ENCODE results near the gene CTDSPL.
"Not testable (repeated sequence)": the region's sequence is repeated elsewhere in the genome, so short reads cannot be mapped to it uniquely, and the experiment has no call there.

The CTDSPL gene

DNA sequence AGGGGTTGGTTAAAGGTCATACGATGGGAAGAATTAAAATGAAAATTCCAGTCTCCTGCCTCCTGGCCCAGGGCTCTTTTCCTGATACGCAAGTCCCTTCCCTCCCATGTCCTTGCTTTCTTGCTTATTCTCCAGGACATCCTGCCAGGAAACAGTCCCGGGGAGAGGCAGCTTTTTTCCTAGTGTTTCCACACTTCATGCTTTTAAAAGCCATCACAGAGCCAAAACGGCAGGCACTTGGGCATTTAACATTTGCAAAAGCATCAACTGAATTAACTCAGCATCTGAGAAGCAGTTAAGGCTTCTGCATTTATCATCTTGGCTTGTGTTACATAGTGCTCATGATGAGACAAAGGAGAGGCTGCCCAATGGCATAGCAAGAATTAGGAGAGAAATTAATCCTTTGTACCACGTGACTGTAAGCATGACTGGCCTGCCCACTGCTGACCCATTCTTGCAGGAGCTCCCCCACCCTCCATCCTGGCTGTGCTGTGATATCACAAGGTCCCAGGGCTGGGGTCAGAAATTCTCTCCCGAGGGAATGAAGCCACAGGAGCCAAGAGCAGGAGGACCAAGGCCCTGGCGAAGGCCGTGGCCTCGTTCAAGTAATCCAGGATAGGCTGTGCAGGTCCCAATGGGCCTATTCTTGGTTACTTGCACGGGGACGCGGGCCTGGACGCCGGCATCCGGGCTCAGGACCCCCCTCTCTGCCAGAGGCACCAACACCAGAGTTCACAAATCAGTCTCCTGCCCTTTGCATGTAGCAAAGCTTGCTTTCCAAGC is 107.3 kb downstream of the CTDSPL start:
- peak in 1 of 14 donors; percentile 63 for DNase-seq

DNA sequence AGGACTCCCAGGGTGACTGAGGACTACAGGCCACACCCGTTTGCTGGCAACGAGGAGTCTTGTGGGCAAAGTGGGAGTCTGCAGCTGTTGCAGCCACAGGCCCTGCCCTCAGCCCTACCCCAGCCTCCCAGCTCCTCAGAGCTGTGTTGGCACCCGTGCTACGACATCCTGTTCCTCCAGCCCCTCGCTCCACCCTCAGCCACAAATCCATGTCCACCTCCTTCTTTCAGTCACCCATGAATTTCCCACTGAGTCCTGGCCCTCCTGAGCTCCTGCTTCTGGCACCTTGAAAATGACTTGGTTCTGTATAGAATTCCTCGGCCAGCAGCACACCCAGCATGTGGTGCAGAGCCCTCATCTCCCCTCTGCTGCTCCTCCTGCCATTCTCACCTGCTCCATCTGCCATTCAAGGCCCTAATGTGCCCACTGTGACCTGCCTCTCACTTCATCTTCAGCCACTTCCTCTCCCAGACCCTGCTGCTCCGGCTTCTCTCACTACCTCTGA is 108.0 kb downstream of the CTDSPL start:
- DNase-seq: peak in 1 of 14 donors; percentile 72

DNA sequence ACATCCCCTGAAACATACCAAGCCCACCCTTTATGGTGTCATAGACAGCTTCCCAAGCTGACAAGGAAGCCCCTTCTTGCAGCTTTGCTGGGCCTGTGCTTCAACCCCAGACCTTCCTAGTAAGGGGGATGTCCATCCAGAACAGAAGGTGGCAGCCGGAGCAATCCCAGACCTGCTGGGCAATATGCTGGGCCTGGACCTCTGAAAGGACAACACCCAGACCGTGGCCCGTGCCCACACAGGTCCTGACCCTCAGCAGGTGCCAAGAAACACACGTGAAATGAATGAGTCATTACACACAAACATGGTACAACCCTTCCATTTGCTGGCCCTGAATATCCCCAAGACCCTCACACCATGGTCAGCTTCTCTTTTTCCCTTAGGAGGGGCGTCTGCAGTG is 109.1 kb downstream of the CTDSPL start:
- no peak for DNase-seq

DNA sequence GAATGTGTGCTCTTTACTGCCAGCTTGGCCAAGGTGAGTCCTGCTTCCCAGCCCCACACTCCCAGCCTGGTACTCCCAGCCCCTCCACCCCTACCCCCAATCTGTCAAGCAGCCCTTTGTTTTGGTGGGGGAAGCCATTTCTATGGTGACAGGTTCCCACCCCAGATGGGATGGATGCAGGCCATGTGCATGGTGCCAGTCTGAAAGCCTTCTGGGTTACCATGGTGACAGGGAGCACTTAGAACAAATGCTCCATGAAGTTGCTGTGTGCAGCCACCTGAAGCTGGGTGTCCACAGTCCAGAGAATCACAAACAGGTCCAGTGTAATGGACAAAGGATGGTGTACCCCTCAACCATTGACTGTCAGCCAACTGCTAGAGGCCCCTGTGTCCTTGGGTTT is 109.8 kb downstream of the CTDSPL start:
- DNase-seq: peak in 1 of 14 donors; percentile 80

DNA sequence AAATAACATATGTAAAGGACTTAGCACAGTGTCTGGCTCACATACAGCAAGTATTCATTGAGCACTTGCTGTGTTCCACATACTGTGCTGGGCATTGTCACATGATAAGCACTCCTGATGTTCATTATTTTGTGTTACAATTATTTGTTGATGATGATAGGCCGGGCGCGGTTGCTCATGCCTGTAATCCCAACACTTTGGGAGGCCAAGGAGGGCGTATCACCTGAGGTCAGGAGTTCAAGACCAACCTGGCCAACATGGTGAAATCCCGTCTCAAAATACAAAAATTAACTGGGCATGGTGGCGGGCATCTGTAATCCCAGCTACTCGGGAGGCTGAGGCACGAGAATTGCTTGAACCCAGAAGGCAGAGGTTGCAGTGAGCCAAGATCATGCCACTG is 110.4 kb downstream of the CTDSPL start:
- DNase-seq: not testable (repeated sequence)

DNA sequence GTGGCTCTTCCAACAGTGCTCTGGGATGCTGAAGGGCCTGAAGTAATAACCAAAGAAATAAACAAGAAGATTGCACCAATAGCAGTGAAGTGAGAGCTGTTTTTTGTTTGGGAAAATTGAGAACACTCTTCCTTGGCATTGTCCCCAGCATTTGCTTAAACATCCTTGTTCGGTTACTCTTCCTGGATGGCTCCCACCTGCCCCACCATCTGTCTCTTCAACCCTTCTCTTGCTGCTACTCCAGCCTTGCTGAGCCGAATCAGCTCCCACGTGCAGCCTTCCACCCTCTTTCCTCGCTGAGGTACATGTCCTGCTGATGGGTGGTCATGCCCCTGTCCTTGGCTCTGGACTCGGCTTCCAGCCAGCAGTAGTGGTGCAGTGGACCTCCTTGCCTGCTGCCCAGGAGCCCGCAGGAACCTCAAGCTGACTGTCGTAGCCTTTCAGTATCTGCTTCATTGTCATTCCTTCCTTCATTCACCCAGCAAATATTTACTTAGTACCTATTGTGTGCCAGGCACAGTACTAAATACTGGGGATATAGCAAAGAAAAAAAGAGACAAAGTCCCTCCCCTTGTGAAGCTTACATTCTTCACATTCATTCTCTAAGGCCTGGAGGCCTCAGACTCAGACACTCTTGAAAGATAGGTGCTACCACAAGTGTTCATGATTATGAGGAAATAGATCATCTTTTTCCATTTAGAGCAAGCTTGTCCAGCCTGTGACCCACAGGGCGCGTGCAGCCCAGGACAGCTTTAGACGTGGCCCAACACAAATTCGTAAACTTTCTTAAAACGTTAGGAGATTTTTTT is 111.8 kb downstream of the CTDSPL start:
- peak in 1 of 14 donors; percentile 96 for DNase-seq

DNA sequence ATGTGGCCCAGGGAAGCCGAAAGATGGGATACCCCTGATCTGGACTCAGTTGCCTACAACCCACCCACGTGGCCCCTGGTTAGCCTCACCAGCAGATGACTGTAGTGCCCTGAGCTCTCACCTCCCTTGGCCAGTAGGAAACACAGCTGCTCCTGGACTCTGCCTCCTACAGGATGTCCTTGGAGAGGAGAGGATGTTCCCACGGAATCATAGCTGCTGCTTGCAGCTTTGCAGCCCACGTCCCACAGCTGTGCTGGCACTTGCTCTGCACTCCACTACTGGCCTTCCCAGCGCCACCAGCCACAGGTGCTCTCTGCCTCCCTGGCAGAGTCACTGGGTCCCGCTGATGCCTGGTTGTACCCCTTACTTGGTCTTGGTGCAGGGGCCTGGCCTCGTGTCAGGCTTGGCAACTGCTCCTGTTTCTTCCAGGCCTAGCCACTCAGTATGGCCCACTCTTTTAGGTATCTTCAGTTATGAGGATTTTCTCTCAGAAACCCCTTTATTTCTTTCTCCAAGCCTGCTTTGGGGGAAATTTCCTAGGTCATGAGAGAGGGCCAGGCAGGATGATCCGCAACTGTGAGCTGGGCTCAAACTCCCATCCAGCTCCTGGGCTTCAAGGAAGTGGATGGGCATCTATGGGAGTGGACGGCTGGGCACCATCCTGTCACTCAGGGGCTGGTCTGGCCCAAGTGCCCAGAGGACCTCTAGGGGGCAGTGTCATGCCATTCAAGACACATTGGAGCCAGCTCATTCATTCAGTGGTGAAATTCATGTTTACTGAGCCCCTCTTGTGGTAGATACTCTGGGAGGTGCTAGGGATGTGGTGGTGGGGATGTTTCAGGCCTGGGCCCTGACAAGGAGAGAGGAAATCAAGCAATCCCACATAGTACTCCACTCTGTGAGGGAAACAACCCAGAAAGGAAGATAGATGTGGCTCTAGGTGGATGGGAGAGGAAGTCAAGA is 112.7 kb downstream of the CTDSPL start:
- peak in 12 of 14 donors; percentile 16 to 65 (median 46) for DNase-seq

DNA sequence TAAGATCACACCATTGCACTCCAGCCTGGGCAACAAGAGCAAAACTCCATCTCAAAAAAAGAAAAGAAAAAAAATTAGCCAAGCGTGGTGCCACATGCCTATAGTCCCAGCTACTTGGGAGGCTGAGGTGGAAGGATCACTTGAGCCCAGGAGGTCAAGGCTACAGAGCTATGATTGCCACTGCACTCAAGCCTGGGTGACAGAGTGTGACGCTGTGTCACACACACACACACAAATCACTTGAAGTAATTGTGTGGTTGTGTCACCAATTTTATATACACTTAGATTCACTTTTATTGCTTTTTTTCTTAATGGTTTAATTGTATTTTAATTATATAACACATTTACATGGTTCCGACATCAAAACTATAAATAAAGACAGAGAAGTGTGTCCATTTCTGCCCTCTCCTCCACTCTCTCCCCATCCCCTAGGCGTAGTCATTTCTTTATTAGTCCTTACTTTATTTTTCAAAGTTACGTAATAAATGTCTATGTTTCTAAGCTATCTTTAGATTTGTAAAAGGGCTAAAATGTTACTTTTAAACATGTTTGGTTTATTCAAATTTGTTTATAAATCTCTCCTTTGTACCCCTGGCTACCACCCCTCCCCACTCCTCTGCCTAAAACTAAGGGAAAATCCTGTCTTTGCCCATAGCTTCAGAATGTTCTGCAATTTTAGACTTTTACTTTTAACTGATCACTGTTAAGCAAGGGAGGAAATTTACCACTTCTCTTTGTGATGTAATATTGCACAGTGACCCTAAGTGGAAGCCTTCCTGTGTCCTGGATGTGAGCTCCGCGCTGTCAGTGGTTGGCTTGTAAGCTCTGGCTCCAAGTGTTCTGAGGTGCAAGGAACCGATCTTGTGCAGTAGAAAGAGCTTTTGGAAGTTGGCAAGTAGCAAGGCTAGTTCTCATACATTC is 118.1 kb downstream of the CTDSPL start:
- no peak for DNase-seq

DNA sequence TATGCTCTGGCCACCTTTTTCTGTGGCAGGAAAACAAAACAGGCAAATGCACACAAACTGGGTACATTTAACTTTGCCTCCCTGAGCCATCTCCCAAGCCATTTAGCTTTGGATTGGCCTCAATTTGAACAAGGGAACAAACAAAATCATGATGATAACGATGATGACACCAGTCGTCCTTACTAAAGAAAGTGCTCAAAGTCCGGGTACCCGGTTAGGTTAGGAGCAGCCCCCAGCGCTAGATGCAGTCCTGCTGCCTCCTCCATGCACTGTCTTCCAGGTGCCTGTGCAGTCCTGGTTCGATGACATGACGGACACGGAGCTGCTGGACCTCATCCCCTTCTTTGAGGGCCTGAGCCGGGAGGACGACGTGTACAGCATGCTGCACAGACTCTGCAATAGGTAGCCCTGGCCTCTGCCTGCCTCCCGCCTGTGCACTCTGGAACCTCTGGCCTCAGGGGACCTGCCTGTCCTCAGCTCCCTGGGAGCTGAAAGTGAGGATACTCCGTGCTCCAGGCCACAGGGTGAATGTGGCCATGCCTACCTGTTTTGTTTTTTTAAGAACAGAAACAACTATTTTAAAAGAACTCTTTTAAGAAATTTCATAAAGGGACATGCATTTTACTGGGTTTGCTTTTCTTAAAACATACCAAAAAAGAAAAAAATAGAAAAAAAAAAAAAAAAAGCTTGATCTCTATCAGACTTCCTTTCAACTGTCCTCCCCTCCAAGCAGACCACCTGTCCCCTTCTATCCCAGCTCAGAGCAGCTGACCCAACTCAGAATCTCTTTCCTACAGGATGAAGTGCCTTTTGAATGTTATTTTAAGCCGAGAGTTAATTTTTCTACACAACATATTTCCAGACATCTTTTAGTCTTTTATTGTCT is 119.0 kb downstream of the CTDSPL start:
- no peak for DNase-seq

DNA sequence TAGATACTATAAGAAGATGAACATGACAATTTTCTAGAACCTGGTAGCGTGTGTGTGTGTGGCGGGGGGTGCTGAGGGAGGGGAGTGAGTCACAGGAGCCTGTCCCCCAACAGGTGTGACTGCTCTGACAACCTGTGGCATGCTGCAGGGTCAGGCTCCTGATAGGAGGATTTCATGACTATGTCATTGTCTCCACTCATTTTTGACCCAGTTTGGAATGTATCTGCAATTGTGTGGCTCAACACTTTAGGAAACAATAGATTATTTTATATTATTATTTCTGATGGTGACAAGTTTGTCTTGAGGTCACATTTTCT is 119.6 kb downstream of the CTDSPL start:
- no peak for DNase-seq

DNA sequence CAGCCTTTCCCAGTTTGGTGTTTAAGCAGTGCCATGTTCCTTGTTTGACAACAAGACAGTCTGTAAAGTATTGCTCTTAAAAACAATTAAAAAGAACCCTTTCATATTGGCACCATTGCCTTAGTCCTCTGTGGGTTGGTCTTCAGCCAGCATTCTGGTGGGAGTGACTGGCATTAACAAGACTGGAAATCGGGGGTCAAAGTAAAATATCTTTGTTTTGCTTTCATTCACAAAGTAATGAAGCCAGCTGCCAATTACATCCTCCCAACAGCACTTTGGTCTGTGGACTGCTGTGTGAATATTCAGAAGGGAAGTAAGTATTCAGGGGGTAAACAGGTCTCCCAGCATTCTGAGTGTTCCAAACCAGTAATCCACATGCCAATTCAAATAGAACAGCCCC is 120.7 kb downstream of the CTDSPL start:
- DNase-seq: no peak

DNA sequence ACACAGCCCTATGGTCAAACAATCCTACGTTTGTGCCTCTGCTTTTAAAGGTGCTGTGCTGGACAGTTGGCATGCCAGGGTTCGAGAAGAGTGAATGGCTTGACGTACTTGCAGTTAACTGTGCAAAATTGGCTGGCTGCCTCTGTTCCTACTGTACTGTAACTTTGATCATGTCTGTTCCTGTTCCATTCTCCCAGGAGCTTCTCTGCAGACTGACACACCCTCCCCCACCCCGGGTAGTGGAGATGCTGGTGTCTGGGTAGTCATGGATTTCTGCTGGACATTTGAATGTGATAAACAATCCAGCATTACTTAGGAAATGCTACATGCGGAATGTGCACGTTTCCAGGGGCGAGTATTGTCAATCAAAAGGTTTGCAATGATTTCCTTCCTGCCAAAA is 122.4 kb downstream of the CTDSPL start:
- no peak for DNase-seq

DNA sequence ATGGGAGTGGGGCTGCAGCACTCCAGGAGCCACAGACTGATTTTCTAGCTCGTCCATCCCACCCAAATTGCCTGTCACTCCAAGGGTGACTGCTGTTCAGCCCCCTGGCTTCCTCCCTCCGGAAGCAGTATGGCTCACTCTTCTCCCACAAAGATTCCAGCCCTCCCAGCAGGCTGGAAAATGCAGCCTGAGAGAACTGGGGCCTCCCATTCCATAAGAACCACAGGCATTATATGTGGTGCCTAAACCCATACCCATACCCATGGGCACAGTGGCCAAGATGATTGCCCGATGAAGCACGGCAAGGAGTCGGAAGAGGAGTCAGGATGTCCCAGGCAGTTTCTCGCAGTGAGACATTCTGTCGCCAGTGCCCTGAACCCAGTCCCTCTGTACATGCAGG is 122.9 kb downstream of the CTDSPL start:
- DNase-seq: no peak

DNA sequence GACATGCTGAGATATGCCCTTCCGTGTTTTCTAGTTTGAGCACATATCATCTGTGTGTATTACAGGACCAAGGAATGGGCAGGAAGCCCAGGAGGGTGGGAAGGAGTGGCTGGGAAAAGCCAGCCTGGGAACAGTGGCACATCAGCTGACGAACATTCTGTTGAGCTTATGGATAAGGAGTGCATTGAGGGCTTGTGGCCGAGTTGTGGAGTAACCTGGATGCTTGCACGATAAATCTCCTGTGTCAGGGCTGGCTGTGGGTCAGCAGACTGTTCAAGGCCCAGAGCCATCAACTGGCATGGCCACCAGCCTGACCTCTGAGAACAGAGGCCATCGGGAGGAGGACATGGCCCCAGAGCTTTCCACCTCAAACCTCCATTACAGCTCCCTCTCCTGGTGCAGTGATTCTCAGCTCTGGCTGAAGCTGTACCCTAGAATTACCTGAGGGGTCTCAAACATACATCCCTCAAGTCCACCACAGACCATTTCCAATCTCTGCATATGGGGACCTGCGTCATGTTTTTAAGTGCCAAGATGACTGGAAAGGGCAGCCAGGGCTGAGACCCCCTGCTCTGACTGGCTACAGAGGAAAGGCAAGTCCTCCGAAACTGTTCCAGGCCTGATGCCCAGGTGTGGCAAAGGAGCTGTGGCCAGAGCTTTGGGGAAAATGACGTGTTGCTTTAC is 124.1 kb downstream of the CTDSPL start:
- peak in 1 of 14 donors; percentile 18 for DNase-seq

DNA sequence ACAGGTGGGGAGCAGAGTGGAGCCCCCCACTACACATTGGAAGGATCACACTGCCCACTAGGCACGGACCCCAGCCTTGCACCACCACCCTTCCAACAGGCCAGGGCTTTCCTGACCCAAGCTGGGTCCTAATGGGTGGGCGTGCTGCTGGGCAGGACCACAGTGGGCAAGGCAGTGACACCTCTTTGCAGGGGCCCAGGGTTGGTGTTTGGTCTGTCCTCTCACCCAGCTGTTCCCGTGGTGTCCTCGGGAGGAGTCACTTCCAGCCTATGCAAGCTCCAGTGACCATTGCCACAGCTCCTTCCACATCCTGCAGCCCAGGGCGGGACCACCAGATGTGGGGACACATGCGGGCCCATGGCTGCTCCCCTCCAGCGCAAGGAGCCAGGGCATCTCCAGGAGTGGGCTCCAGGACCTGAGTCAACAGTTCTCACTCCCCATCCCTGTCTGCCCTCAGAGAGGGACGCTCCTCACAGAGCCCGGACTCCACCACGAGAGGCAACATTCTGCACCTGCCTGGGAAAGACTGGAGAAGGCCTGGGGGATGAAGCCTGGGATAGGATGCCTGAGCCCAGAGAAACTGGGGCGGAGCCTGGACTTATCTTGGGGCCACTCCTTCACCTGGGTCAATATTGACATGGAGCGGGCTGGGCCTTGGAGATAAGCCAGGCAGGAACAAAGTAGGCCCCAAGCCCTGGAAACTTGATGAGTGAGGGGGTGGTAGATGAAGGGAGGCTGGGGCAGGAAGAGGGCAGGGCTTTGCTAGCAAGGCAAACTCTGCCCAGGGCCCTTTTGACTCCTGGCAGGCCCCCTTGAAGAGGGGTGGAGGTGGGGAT is 125.0 kb downstream of the CTDSPL start:
- no peak for DNase-seq

DNA sequence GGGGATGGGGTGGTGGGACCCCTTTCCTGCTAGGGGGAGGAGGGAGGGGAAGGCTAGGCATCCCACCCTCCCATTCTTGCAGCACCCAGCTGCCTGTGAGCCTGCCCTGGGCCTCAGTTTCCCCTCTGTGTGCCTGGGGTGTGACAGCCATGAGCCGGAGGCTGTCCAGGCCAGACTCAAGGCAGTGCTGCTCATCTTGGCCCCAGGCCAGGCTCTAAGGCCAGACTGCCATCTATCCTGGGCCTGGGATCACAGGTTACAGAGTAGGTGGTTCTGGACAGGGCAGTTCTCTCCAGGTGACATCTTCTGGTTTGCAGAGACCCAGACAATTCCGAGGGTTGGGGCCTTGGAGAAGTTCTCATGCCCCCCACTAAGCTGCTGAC is 125.6 kb downstream of the CTDSPL start:
- no peak for DNase-seq

DNA sequence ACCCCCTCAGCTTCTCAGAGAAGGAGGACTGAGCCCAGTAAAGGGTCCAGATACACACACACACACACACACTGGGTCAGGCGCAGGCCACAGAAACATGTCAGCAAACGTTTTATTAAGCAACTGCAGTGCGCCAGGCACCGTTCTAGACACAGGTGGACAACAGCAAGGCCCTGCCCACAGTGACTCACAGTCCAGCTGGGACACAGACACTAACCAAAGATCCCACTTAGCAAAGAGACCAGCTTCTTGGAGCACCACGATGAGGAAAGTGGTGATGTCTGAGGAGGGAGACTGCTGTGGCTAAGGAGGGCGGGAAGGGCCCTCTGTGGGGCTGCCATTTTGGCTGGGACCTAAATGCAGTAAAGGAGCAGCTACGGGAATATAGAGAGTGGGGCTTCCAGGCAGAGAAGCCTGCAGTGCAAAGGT is 126.1 kb downstream of the CTDSPL start:
- DNase-seq: no peak

DNA sequence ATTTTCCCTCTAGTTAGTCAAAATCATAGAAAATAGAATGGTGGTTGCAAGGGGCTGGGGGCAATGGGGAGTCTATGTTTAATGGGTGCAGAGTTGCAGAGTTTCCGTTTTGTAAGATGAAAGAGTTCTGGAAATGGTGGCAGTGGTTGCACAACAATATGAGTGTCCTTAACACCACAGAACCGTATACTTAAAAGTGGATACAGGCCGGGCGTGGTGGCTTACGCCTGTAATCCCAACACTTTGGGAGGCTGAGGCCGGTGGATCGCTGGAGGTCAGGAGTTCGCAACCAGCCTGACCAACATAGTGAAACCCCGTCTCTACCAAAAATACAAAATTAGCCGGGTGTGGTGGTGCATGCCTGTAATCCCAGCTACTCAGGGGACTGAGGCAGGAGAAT is 126.7 kb downstream of the CTDSPL start:
- not testable (repeated sequence) for DNase-seq
